Stimulated activated CD8-positive, alpha-beta memory T cell treated with anti-CD3 and anti-CD28 coated beads, Interleukin-15, amount 100 ng/mL, for 24 hours (primary cell): Measurements from ENCODE around the gene ADGRF1.
"Not testable (repeated sequence)": the region's sequence is repeated elsewhere in the genome, so short reads cannot be mapped to it uniquely, and the experiment has no call there.

Source experiments
- DNase-seq: peaks from one replicate; pipeline ENCODE4 v3.0.0-alpha.2; 2020; ENCODE audit warnings: low read depth

Gene ADGRF1

GRCh38 chr6:47042275-47042791 is at the start of gene ADGRF1:
Gene ADGRF1, minus strand, starts transcription at chr6:47042332. Its CDS starts 13,271 bp downstream, at chr6:47029061.
- no peak for DNase-seq

GRCh38 chr6:47090881-47091280 is 48.7 kb upstream of the ADGRF1 start:
- no peak for DNase-seq

- DNase-seq: not testable (repeated sequence)
Observed at GRCh38 chr6:47089473-47089872, 47.3 kb upstream of the ADGRF1 start.

GRCh38 chr6:47086051-47086770 is 44.1 kb upstream of the ADGRF1 start:
- DNase-seq: no peak

- no peak for DNase-seq
Observed at GRCh38 chr6:47084610-47085009, 42.5 kb upstream of the ADGRF1 start.

- no peak for DNase-seq
Observed at GRCh38 chr6:47083586-47084047, 41.5 kb upstream of the ADGRF1 start.

- DNase-seq: no peak
Observed at GRCh38 chr6:47080083-47080596, 38.0 kb upstream of the ADGRF1 start.

GRCh38 chr6:47079638-47080037 is 37.5 kb upstream of the ADGRF1 start:
- DNase-seq: no peak

GRCh38 chr6:47078991-47079390 is 36.9 kb upstream of the ADGRF1 start:
- DNase-seq: no peak

GRCh38 chr6:47076422-47077344 is 34.6 kb upstream of the ADGRF1 start:
- DNase-seq: no peak

GRCh38 chr6:47075741-47076421 is 33.7 kb upstream of the ADGRF1 start:
- no peak for DNase-seq

GRCh38 chr6:47075168-47075567 is 33.0 kb upstream of the ADGRF1 start:
- DNase-seq: no peak

GRCh38 chr6:47073125-47074110 is 31.3 kb upstream of the ADGRF1 start:
- no peak for DNase-seq

- no peak for DNase-seq
Observed at GRCh38 chr6:47072667-47073066, 30.5 kb upstream of the ADGRF1 start.

GRCh38 chr6:47071681-47072080 is 29.5 kb upstream of the ADGRF1 start:
- no peak for DNase-seq

- no peak for DNase-seq
Observed at GRCh38 chr6:47070461-47070860, 28.3 kb upstream of the ADGRF1 start.

GRCh38 chr6:47069156-47069555 is 27.0 kb upstream of the ADGRF1 start:
- no peak for DNase-seq

GRCh38 chr6:47066418-47066817 is 24.3 kb upstream of the ADGRF1 start:
- DNase-seq: no peak

- no peak for DNase-seq
Observed at GRCh38 chr6:47064274-47064673, 22.1 kb upstream of the ADGRF1 start.

- no peak for DNase-seq
Observed at GRCh38 chr6:47062346-47062745, 20.2 kb upstream of the ADGRF1 start.
